DMS53 treated with DMSO at 0.1 percent for 48 hours (cell line): ENCODE measurements around the gene TTC13.

Experiments used
- DNase-seq: peaks from one replicate; lab custom pipeline; 2025; ENCODE audit not compliant: unreplicated experiment; lab: John Stamatoyannopoulos, UW

TTC13 gene

GRCh38 chr1:230877146-230877923, 101.3 kb downstream of the TTC13 start:
- no peak for DNase-seq

DNA sequence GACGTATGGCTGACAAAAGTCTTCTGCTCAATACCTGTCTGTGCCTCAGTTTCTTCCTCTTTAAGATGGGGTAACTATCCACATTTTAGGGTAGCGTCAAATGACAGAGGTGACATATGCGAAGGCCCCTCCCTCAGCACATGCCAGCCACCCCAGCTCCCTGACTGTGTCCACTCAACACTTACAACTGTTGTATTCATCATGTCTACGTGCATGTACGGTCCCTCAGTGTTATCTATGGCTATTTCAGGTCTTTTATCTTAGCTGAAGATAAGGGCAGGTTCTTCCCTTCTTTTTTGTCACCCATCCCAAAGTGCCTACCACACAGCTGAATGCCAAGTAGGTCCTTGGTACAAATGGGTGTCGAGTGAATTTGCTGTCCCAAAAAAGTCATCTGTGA, 102.0 kb downstream of the TTC13 start:
- DNase-seq = no peak

GRCh38 chr1:230875370-230875769, 103.3 kb downstream of the TTC13 start:
- DNase-seq = no peak

DNA sequence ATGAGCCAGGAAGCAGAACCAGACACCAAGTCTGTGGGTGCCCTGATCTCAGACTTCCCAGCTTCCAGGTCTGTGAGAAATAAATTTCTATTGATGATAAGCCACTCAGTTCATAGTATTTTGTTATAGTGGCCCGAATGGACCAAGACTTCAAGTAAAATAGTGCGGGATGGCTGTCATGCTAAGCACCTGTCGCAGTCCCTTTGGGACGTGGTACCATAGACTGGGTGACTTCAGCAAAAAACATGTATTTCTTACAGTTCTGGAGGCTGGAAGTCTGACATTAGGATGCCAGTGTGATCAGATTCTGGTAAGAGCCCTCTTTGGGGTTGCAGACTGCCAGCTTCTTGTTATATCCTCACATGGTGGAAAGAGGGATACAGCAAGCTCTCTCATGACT, 107.7 kb downstream of the TTC13 start:
- no peak for DNase-seq

DNA sequence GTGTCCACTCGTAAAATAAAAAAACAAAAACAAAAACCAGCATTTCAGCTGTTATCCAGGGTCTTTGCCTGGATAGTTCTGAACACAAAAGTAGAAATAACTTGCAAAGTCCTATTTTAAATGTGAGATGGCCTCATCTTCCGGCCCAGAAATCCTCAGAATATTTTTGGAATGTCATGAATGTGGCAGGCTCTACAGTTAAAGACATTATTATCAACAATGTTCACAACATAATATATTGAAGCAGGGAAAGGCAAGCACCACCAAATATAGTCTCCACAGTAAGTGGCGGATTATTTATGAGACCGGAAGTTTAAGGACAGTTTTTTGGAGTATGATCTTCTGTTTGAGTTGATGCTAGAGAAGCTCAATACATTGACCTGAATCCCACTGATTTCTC, 109.2 kb downstream of the TTC13 start:
- DNase-seq = no peak

- peak; percentile 24 for DNase-seq
Observed at GRCh38 chr1:230868736-230869385, 109.8 kb downstream of the TTC13 start.

DNA sequence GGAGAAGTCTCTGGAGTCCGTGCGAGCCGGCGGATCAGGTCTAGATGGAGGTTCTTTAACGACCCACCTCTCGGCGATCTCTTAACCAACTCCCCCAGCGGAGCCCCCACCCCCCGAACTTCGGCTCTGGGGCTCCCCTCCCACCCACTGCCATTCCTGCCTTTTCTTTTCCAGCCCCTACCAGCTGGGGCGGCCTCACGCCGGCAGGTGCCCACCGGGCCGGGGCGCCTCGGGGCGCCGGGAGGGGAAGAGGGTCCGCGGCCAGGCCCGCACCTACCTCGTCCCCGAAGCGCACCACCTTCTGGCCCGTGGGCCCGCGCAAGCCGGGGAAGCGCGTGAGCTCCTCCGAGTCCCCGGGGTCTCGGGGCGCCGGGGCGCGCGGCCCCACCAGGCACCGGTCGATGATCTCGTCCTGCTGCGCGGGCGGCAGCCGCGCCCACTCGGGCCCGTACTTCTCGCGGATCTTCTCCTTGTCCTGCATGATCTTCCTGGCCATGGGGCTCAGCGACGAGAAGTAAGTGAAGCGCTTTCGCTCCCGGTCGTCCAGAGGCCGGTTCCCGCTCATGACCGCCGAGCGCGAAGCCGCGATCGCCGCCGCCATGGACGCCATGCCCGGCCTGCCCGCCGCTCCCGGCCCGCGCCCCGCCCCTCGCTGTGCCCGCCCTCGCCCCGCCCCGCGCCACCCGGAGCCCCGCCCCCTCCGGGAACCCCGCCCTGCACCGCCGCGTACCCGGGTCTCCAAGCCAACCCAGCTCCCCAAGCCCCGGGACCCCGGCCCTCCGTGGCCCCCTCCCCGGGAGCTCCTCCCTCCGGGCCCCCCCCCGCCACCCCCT, 110.5 kb downstream of the TTC13 start, which contains the start of gene C1orf198:
Gene C1orf198 (minus strand): TSS at position 619 of the 833 bp plus-strand sequence. CDS start 9 bp downstream, at position 610.
- DNase-seq = peak; percentile 20

DNA sequence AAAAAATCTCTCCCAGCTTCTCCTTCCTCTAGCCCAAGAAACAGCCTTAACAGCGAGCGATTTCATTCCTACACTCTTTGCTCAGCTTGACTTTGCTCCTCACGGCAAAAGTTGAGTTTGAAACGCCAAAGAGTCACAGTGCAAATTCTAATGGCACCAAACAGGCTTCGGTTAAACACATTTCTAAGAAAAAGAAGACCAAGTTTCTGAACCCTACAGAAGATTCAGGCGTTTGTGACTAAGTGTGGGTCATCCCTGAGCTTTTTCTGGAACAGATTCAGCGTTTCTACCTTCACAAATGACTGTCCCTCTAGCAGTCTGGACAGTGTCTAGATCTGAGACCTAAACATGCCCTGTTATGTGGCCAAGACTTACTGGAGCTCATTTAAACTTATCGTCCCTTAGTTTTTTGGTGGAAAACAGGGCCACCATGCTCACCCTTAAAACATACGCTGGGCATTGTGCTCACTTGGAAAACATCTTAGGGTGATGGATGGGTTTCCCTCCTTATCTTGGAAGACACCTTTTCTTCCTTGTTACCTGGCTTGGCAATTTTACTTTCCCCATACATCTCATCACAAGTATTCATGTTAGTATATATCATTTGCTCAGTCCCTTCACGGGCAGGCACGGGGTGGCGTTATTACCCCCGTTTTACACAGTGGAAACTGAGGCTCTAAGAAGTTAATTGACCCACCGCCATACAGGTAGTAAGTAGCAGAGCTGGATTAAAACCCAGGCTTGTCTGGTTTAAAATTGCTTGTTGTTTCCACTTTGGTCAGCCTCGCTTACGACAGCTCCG, 111.4 kb downstream of the TTC13 start:
- no peak for DNase-seq

- DNase-seq = no peak
Observed at GRCh38 chr1:230866171-230867070, 112.2 kb downstream of the TTC13 start.

DNA sequence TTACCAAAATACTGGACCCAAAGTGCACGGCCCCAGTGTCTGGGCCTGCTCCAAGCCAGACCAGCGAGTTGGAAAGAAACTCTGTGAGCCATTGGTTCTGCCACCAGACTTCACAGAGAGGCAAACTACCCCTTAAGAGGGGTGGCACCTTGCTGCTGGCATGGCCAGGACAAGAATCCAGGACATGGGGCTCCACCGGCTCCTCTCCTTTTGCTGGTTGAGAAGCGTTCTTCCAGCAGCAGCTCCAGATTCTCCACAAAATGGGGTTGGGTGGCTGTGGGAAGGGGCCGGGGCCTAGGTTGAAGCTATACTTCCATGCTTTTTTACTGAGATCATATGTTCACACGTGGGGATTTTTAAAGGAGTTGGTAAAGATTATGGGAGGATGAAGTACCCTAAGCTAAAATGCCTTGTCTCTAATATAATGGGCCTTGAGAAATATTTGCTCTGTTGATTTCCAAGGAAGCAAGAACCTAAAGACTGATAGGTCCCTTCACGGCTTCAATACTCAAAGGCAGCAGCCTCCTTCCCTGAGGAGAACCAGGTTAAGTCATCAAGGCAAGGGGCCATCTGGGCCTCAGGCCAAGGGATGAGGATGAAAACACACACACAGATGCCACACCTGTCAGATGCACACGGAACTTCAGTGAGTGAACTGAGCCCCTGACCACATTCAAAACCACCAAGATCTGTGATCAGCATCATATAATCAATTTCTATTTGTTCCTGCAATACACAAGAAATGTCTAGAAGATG, 113.4 kb downstream of the TTC13 start:
- DNase-seq = no peak

- DNase-seq = no peak
Observed at GRCh38 chr1:230864441-230864840, 114.2 kb downstream of the TTC13 start.

DNA sequence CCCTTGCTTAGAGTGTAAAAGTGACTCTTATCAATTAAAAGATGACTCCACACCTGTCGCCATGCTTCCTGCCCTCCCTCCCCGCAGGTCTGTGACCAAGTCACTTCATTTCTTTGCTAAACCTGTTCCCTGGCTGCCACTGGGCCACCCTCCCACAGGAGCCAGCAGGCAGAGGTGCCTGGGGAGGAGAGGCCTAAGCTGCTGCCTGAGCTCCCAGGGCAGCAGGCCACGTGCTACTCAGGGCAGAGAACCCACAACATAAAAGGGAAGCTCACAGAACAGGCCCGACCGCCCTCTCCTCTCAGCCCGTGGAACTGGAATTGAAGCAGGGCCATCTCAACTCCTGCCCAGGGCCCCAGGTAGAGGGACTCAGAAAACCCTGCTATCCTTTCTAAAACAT, 115.2 kb downstream of the TTC13 start:
- DNase-seq = peak; percentile 88

DNA sequence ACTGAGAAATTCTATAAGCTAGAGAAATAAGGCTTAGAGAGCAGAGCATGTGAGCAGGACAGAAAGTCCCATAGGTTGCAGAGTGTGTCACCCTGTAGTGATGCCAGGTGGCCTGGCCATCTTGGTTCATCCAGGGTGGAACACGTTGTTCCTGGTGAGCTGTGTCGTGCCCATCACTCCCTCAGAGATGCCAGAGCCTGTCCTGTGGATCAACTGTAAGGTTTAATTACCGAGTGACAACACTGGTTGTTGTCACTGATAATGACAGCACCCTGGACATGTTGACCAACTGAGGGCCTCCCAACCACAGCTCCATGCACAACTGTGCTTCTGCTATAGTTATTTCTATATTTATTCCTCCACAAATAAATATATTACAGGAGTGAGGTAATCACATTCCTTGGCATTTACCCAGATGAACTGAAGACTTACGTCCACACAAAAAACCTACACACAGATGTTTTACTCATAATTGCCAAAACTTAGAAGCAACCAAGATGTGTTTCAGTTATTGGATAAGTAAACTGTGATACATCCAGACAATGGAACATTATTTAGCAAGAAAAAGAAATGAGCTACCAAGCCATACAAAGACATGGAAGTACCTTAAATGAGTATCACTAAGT, 116.6 kb downstream of the TTC13 start:
- DNase-seq = no peak

DNA sequence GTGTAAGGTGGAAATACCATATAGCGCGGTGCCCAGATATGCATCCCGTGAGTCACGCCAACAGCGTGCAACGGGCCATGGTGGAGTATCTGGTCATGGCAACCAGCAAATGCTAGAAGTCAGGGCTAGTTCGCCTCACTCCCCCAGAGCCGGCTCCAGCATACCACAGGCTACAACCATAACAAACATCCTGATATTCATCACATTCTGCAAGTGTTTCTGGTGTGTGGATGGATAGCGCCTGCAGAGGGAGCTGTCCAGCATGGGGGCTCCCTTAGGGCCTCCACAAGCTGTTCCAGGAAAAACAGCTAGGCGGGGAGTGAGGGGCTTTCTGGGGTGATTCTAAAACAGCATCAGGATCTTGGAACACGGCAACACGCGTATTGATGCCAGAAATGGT, 117.2 kb downstream of the TTC13 start:
- no peak for DNase-seq

DNA sequence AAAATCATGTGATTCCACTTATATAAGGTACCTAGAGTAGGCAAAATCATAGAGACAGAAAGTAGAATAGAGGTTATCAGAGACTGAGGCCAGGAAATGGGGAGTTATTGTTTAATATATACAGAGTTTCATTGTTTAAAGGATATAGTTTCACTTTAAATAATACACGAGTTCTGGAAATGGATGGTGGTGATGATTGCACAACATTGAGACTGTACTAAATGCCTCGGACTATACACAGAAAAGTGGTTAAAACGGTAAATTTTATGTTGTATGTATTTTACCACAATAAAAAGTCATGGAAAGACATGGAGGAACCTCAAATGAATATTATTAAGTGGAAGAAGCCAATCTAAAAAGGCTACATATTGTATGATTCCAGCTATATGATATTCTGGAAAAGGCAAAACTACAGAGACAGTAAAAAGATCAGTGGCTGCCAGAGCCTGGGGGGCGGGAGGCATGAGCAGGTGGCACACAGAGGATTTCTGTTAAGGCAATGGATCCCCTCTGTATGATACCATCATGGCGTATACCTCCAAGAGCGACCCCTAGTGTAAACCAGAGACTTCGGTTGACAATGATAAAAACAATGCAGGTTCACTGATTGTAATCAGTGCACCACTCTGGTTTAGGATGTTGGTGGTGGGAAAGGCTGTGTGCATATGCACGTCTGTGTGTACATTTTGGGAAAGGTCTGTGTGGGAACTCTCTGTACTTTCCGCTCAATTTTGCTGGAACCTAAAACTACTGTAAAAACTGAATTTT, 117.9 kb downstream of the TTC13 start:
- no peak for DNase-seq

- DNase-seq = no peak
Observed at GRCh38 chr1:230858918-230859729, 119.5 kb downstream of the TTC13 start.

- no peak for DNase-seq
Observed at GRCh38 chr1:230858236-230858820, 120.3 kb downstream of the TTC13 start.
